Neural cell (in vitro differentiated cells): ENCODE results near the gene LPP. TPM values are rescaled to one million over a fixed set of nuclear protein-coding genes. Genes with fewer than 3 reads are reported as not detected.

ENCODE experiments used
- H2AFZ ChIP-seq: fragments of 200-600, 300-800 bp; sonication (generic), shearing (Covaris generic); 2 replicates; pipeline ENCODE4 v1.6.0; 2014; ENCODE audit warnings: low read depth, mild to moderate bottlenecking, antibody characterized with exemption, low read length, moderate library complexity
- H3F3A ChIP-seq: fragments of 200-600 bp; shearing (Covaris generic); 2 replicates; pipeline ENCODE4 v1.6.1; 2016; ENCODE audit warnings: mild to moderate bottlenecking, moderate library complexity, mixed read lengths, antibody characterized with exemption, low read length; ENCODE audit not compliant: insufficient read depth, poor library complexity, severe bottlenecking
- H3K27ac ChIP-seq: fragments of 200-600, 300-800 bp; sonication (generic), shearing (Covaris generic); 2 replicates; pipeline ENCODE4 v1.5.1; 2014; ENCODE audit warnings: mild to moderate bottlenecking, low read length, moderate library complexity
- H3K27me3 ChIP-seq: fragments of 300-800, 200-600 bp; sonication (generic), shearing (Covaris generic); 2 replicates; pipeline ENCODE4 v1.6.0; 2014; ENCODE audit warnings: mild to moderate bottlenecking, low read depth, low read length, moderate library complexity; ENCODE audit not compliant: insufficient read depth
- H3K36me3 ChIP-seq: fragments of 300-800, 200-600 bp; sonication (generic), shearing (Covaris generic); 2 replicates; pipeline ENCODE4 v1.5.1; 2014; ENCODE audit warnings: mild to moderate bottlenecking, antibody characterized with exemption, low read length, moderate library complexity; ENCODE audit not compliant: insufficient read depth
- H3K4me2 ChIP-seq: fragments of 300-800, 200-600 bp; sonication (generic), shearing (Covaris generic); 2 replicates; pipeline ENCODE4 v1.6.0; 2014; ENCODE audit warnings: mild to moderate bottlenecking, low read length
- H3K4me3 ChIP-seq: fragments of 300-800, 200-600 bp; sonication (generic), shearing (Covaris generic); 2 replicates; pipeline ENCODE4 v1.5.1; 2014; ENCODE audit warnings: mild to moderate bottlenecking, low read length, moderate library complexity
- H3K79me2 ChIP-seq: fragments of 200-600 bp; shearing (Covaris generic); replicated peaks from 2 replicates; pipeline ENCODE4 v1.6.0; 2014; ENCODE audit warnings: mild to moderate bottlenecking, low read length, moderate library complexity; ENCODE audit not compliant: insufficient read depth
- H3K9ac ChIP-seq: fragments of 300-800, 200-600 bp; sonication (generic), shearing (Covaris generic); 2 replicates; pipeline ENCODE4 v1.6.1; 2016; ENCODE audit warnings: mild to moderate bottlenecking, low read length, mixed read lengths
- H3K9me2 ChIP-seq: fragments of 200-600 bp; shearing (Covaris generic); 2 replicates; pipeline ENCODE4 v1.6.1; 2016; ENCODE audit warnings: mild to moderate bottlenecking, low read length, mixed read lengths; ENCODE audit not compliant: insufficient read depth
- H3K9me3 ChIP-seq: fragments of 200-600, 300-800 bp; sonication (generic), shearing (Covaris generic); 2 replicates; pipeline ENCODE4 v1.6.1; 2016; ENCODE audit warnings: mild to moderate bottlenecking, mixed run types, low read length, moderate library complexity, mixed read lengths
- H4K20me1 ChIP-seq: fragments of 200-600 bp; shearing (Covaris generic); 2 replicates; pipeline ENCODE4 v1.6.1; 2016; ENCODE audit warnings: mild to moderate bottlenecking, mixed run types; ENCODE audit not compliant: insufficient read depth
- CTCF ChIP-seq: fragments of 450-650 bp; IDR thresholded peaks from 2 replicates; pipeline ENCODE4 v1.5.1; 2014; ENCODE audit warnings: antibody characterized with exemption, mild to moderate bottlenecking, moderate library complexity; ENCODE audit not compliant: poor library complexity, severe bottlenecking
- EP300 ChIP-seq: fragments of 450-650 bp; conservative IDR thresholded peaks from 2 replicates; pipeline ENCODE4 v1.6.1; 2014; ENCODE audit warnings: antibody characterized with exemption, mild to moderate bottlenecking, moderate library complexity; ENCODE audit not compliant: poor library complexity, severe bottlenecking
- EZH2 ChIP-seq: fragments of 200-600, 300-800 bp; shearing (Covaris generic), sonication (generic); IDR thresholded peaks from 2 replicates; pipeline ENCODE4 v1.6.1; 2014; ENCODE audit warnings: antibody characterized with exemption, low read length, borderline replicate concordance, mild to moderate bottlenecking; ENCODE audit not compliant: insufficient read depth, poor library complexity, severe bottlenecking
- MXI1 ChIP-seq: fragments of 450-650 bp; conservative IDR thresholded peaks from 2 replicates; pipeline ENCODE4 v1.6.1; 2014; ENCODE audit warnings: antibody characterized with exemption, mild to moderate bottlenecking; ENCODE audit not compliant: poor library complexity, severe bottlenecking
- POLR2AphosphoS5 ChIP-seq: IDR thresholded peaks from 2 replicates; pipeline ENCODE4 v1.6.1; 2012
- REST ChIP-seq: IDR thresholded peaks from 2 replicates; pipeline ENCODE4 v1.6.1; 2012; ENCODE audit warnings: borderline replicate concordance
- SMC3 ChIP-seq: fragments of 450-650 bp; conservative IDR thresholded peaks from 2 replicates; pipeline ENCODE4 v1.6.1; 2014; ENCODE audit warnings: antibody characterized with exemption, mild to moderate bottlenecking, moderate library complexity; ENCODE audit not compliant: poor library complexity
- TAF1 ChIP-seq: IDR thresholded peaks from 2 replicates; pipeline ENCODE4 v1.6.1; 2012; ENCODE audit warnings: low read depth
- polyA plus RNA-seq: library from polyadenylated mRNA; depleted of rRNA; stranded (reverse); fragments of >200 nt; gene quantifications from 2 replicates; pipeline ENCODE4 v1.2.3, GENCODE V29; 2014

The LPP gene
- polyA plus RNA-seq, 1 donor from 2014 or later, result 3.0 TPM

- H3K9ac ChIP-seq, result no peak overlapping the region
- no peaks in the 10 kb centered on the region for H3K9me3 ChIP-seq
- no peaks in the 10 kb centered on the region for H3K79me2 ChIP-seq
- H3F3A ChIP-seq, result no peaks in the 10 kb centered on the region
- no peaks in the 10 kb centered on the region for H3K36me3 ChIP-seq
- no peak for TF ChIP-seq CTCF
- no peak for TF ChIP-seq POLR2AphosphoS5
- no peak for TF ChIP-seq EZH2
- TF ChIP-seq MXI1, result no peak
- no peak for TF ChIP-seq SMC3
- no peak for TF ChIP-seq EP300
- no peak for TF ChIP-seq REST
- no peak for TF ChIP-seq TAF1
- H3K4me3 ChIP-seq, result no peak overlapping the region
- no peaks in the 10 kb centered on the region for H4K20me1 ChIP-seq
- no peaks in the 10 kb centered on the region for H3K9me2 ChIP-seq
- H2AFZ ChIP-seq, result no peak overlapping the region
- H3K27ac ChIP-seq, result no peak overlapping the region
- H3K27me3 ChIP-seq, result no peaks in the 10 kb centered on the region
- no peak overlapping the region for H3K4me2 ChIP-seq
Measured at GRCh38 chr3:188848947-188849346, 695.0 kb downstream of the LPP start.

GRCh38 chr3:188853856-188854771 lies 700.2 kb downstream of the LPP start:
- no peaks in the 10 kb centered on the region for H3F3A ChIP-seq
- H3K27me3 ChIP-seq, result no peaks in the 10 kb centered on the region
- H3K9ac ChIP-seq, result no peak overlapping the region
- no peak overlapping the region for H2AFZ ChIP-seq
- H4K20me1 ChIP-seq, result no peaks in the 10 kb centered on the region
- no peaks in the 10 kb centered on the region for H3K9me2 ChIP-seq
- no peak for TF ChIP-seq SMC3
- no peak for TF ChIP-seq EZH2
- TF ChIP-seq TAF1, result no peak
- no peak for TF ChIP-seq EP300
- H3K79me2 ChIP-seq, result no peaks in the 10 kb centered on the region
- H3K36me3 ChIP-seq, result no peaks in the 10 kb centered on the region
- H3K4me2 ChIP-seq, result no peak overlapping the region
- no peaks in the 10 kb centered on the region for H3K9me3 ChIP-seq
- H3K27ac ChIP-seq, result no peak overlapping the region
- no peak overlapping the region for H3K4me3 ChIP-seq
